Measurements from ENCODE around the gene STAB2.

The STAB2 gene

DNA sequence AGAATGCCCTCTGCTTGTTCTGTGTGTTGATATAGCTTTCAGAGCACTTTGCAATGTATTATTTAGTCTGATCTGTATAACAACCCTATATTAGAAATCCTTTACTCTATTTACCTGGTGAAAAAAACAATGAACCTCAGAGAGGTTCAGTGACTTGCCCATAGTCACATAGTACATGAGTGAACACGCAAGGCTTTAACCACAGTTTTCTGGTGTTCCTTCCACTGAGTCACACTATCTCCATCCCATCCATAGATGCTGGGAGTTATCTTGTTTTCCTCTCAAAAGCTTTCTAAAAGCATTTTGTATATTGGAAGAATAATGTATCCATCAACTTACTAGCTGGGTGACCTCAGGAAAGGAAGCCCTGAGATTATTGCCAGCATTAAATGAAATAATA, 149.5 kb downstream of the STAB2 start:
- no peak for DNase-seq (ENCODE audit: low read depth in 3 of 3, low spot score in 1 of 3)

DNA sequence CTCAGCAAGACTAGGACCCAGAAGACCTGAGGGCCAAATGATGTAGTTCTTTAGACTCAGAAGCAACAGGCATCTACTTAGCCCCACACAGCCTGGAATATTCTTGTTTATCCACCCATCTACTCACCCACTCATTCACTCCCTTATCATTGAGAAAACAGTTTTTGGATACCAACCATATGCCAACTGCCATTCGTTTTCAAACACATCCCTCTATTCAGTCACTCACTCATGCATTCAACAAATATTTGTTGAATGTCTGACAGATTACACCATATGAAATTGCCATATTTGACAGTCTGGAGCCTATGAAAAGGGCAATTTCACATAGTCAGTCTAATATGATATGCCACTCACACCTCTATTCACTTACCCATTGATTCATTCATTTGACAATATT, 150.8 kb downstream of the STAB2 start:
- DNase-seq (ENCODE audit: low read depth in 3 of 3, low spot score in 1 of 3) = no peak

DNA sequence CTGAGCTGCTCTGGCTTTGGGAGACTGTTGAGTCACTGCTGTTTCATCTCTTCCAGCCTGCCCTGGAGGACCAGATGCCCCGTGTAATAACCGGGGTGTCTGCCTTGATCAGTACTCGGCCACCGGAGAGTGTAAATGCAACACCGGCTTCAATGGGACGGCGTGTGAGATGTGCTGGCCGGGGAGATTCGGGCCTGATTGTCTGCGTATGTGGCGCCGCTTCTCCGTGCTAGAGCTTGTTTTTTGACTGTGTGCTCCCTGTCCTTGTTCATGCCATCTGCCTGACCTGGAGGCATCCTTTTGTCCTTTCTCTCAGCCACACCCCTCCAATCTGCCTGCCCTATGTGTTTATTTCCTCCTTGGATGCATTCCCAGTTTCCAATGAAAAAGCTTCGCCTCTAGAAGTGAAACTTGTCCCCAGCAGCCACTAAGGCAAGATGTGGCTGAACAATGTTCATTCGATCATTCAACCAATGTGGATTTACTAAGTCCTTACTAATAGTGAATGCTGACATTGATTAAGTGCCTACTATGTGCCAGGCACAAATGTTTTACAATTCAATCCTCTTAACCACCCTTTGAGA, 155.4 kb downstream of the STAB2 start:
- DNase-seq (ENCODE audit: low read depth in 3 of 3, low spot score in 1 of 3) = no peak

DNA sequence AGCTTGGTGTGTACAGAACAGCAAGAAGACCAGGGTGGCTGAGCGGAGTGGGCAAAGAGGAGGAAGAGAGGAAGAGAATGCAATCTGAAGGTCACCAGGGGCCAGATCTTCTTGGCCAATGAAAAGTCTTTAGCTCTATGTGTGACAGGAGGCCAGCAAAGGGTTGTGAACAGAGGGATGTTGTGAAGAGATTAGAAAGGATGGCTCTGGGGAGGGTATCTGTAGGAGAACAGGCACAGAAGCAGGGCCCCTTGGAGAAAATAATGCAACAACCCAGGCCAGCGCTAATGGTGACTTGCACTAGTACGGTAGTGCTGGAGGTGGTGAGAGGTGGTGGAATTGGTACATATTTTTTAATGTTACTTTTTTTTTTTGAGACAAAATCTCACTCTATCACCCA, 156.7 kb downstream of the STAB2 start:
- no peak for DNase-seq (ENCODE audit: low read depth in 3 of 3, low spot score in 1 of 3)

DNA sequence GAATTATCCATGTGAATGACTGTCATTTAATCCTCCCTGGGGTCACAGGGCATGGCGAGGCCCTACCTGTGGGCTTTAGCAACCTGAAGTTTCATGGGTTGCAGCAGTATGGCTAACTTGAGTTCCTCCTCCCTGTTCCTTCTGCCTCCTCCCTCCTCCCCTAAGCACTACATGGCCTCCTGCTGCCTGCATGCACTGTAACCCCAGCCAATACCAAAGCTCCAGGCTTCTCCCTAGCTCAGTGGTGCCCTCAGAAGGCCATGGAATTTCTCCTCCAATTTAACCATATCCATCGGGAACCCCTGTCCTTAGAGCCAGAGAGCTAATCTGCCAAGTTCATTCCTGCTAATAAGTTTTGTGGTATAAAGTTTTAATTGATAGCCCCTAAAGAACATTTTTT, 158.9 kb downstream of the STAB2 start:
- DNase-seq (ENCODE audit: low read depth in 3 of 3, low spot score in 1 of 3) = no peak

DNA sequence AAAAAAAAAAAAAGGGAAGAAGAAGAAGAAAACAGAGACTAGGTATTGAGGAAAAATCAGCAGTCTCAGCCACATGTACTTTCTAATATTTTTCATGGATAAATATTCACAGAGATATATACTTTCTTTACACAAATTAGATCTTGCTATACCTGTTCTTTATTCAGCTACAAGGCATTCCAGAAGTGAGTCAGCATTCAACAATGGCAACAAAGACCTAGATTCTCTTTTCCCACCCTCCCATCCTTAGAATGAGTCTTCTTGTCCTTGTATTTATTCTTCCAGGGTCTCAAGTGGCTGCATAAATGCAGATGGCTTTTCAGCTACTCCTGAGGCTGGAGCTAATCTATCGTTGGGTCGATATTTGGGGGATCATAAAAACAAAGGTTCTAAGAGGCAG, 160.9 kb downstream of the STAB2 start:
- DNase-seq (ENCODE audit: low read depth in 3 of 3, low spot score in 1 of 3) = no peak

DNA sequence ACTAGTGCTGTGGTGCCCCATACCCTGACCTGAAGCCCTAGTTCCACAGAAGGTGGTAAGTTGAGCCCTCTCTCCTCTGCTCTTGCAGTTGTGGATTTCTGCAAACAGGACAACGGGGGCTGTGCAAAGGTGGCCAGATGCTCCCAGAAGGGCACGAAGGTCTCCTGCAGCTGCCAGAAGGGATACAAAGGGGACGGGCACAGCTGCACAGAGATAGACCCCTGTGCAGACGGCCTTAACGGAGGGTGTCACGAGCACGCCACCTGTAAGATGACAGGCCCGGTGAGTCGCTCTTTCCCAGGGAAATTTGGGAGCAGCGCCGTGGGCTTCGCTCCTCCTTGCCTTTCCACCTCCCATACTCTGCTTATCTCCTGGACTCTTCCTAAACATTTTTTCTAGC, 161.8 kb downstream of the STAB2 start:
- no peak for DNase-seq (ENCODE audit: low read depth in 3 of 3, low spot score in 1 of 3)

DNA sequence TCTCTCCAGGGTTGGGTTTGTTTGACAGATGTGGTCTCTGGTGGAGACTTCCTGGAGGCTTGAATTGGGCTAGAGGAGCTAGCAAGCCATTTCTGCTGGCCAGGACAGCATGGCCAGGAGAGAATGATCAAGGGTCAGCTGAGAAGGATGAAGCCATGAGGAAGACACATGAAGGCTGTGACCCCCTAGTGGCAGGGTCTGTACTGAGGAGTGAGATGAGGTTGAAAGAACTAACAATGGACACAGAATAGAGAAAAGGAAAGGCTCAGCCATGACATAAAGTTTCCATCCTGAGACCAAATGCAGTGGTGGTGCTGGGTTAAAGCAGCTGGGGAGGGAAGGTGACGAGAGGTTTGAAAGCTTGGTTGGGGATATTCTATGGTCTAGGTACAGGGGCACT, 164.1 kb downstream of the STAB2 start:
- DNase-seq (ENCODE audit: low read depth in 3 of 3, low spot score in 1 of 3) = no peak

DNA sequence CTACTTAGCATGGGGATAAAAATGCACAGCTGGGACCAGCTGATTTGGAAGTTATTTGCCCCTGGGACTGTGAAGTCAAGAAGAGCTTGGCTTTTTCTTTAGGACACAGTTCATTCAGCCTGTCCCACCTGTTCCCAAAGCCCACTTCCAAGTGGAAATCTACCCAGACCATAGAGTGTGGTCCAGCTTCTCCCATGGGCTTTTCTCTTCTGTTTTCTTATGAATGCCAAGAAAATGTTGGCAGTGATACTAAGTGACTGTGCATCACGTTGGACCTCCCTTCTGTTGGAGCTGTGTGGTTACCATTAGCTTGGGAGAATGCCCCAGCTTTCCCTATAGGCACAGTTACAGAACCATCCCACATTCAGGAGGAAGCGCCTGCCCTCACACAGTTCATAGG, 164.5 kb downstream of the STAB2 start:
- DNase-seq (ENCODE audit: low read depth in 3 of 3, low spot score in 1 of 3) = no peak

DNA sequence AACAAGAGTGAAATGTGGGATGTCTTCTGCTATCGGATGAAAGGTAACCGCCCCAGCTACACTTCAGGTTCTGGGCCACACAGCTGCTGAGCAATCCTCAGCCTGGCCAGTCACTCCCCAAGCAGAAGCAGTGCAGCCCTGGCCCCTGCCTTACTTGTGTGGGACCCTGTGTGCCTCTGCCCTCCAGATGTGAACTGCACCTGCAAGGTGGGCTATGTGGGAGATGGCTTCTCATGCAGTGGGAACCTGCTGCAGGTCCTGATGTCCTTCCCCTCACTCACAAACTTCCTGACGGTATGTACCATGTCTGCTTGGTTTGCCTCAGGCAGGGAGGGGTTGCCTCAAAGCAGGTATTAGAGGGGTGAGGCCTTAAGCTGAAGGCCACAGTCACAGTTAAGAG, 168.4 kb downstream of the STAB2 start:
- no peak for DNase-seq (ENCODE audit: low read depth in 3 of 3, low spot score in 1 of 3)

DNA sequence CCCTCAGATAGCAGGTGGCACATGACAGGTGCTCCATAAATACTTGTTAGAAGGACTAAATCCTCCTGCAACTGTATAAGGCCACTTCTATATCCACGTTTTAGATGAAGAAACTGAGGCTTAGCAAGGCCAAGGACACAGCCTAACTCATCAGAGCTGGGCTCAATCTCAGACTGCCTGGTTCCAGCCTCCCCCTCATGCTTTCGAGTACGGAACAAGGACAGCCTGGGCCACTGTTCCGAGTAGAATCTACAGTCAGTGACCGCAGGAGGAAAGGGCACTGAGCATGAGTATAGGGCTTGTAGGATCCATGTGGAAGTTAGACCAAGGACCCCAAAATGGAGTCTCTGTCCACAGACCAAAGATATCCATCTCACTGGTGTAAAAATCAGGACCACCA, 169.4 kb downstream of the STAB2 start:
- no peak for DNase-seq (ENCODE audit: low read depth in 3 of 3, low spot score in 1 of 3)

DNA sequence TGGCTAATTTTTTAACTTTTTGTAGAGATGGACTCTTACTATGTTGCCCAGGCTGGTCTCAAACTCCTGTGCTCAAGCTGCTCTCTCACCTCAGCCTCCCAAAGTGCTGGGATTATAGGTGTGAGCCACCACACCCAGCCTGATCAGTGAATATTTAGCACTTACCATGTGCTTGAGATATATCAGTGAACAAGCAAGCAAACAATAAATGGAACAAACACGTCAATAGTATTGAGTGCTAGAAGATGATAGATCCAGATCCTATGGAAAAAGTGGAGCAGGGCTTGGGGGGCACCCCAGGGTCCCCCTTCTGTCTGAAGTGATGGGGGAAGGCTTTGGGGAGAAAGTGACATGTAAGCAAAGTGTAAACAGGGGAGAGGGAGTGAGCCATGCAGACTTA, 170.2 kb downstream of the STAB2 start:
- DNase-seq (ENCODE audit: low read depth in 3 of 3, low spot score in 1 of 3) = no peak

DNA sequence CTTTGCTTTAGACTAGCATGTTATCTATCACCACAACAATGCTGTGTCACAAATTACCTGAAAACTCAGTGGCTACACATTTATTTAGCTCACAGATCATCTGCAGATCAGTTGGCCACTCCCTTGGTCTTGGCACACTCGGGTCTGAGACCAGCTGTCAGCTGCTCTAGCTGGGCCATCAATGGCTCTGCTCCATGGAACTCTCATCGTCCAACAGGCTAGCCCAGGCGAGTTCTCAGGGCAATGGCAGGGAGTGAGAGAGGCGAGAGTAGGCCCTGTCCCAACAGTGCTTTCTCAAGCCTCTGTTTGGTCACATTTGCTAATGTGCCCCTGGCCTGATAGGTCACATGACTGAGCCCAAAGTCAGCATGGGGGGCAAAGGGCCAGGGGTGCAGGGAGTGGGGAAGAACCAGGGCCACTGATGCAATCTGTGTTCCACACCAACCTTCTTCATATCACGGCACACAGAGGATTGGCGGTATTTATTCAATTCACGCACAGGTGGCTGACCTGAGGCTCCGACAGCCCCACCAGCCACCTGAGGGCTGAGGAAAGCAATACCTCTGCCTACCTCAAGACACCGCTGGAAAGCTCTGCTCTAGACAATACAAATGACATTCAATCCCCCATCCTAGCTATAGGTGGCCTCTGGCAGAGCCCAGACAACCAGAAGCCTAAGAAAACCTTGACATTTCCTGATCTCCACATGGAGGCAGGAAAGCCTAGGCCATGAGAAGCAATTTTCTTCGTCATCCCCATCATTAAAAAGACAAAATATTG, 171.4 kb downstream of the STAB2 start:
- DNase-seq (ENCODE audit: low read depth in 3 of 3, low spot score in 1 of 3) = no peak

DNA sequence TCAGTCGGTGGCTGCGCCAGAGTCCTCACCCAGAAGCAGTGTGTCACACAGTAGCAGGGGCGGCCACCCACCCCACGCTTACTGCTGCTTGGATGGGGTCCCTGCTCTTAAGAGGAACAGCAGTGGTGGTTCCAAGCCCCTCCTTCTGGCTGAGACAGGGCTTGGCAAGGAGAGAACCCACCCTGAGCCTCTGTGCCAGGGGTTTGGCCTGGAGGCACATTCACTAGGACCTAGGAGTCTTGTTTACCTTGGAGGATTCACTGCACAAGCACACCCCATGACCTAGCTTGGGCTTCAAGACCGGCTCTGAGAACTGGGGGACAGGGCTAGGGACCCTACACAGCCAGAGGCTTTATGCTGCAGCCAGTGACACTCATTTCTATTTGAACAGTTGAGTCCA, 175.4 kb downstream of the STAB2 start:
- DNase-seq (ENCODE audit: low read depth in 3 of 3, low spot score in 1 of 3) = no peak

DNA sequence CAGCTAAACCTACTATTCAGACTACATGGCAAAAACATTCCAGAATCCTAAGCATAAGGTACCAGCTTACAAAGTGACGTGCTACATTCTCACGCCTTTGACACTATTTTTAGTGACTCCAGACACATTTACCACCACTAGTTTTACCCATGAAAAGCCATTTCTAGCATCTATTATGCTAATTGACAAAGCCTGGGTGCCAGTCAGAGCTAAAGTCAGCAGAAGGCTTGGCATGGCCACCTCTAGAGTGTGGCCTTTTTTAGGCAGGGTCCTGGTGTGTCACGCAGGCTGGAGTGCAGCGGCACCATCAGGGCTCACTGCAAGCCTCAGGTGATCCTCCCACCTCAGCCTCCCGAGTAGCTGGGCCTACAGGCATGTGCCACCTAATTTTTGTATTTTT, 178.2 kb downstream of the STAB2 start:
- DNase-seq (ENCODE audit: low read depth in 3 of 3, low spot score in 1 of 3) = no peak

DNA sequence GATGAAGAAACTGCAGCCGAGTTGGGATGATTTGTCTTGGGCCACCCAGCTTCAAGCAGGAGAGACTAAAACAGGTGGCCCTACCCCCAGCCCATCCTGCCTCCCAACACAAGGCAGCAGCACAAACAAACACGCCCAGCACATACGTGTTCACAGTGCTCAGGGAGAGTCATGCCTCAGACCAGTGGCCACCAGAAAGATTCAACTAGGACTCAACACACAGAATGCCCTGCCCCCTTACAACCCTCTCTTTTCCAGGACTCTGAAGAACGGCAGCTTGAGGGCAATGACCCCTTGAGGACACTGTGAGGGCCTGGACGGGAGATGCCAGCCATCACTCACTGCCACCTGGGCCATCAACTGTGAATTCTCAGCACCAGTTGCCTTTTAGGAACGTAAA, 179.0 kb downstream of the STAB2 start:
- no peak for DNase-seq (ENCODE audit: low read depth in 3 of 3, low spot score in 1 of 3)

DNA sequence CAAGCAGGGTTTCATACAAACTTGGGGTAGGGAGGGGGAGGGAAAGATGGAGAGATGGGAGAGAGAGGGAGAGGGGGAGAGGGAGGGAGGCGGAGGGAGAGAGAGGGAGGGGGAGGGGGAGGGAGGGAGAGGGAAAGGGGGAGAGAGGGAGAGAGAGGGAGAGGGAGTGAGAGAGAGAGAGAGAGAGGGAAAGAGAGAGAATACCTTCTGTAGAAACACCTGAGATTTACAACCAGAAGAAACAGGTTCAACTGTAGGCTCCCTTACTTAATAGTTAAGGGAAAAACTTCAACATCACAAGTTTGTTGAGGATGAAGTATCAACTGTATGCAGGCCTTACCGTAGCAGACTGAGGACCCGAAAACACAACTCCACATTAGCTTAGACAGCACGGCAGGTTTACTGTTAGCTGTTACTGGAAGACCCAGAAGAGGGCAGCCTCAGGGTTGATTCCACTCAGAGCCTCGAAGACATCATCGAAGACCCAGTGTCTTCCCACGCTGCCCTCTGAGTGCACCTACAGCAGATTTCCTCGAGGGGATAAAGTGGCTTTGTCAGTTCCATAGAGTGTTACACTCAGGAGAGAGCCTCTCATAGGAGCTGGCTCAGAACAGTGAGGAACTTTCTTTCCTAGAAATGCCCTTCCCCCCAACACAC, 181.5 kb downstream of the STAB2 start:
- DNase-seq (ENCODE audit: low read depth in 3 of 3, low spot score in 1 of 3) = no peak

DNA sequence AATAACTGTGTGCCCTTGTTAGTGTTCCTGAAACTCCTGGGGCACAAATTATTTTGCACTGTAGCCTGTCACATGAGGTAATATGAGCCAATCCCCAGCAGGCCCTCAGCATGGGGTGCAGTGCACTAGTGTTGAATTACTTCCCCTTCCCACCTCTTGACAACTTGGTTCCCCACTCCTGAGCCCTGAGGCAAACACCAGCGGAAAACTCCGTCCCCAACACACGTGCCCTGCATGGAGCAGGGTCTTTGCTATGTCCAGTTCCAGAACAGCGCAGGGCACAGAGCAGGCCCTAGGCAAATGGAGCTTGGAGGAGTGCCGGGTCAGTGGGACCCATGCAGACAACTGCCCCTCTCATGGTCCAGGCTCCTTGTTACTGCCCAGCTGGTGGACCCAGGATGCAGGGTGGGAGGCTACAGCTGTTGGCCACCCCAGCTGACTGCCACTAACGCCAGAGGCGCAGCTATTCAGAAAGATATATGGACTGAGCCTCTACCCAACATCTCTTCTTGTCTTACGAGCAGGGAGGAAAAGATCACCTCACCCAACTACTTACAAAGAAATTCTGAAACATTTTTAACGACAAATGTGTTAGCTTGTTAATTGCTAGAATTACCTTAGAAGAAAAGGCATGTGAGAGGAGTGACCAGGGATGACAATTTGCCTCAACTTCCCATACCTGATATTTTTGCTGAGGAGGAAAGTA, 182.3 kb downstream of the STAB2 start:
- no peak for DNase-seq (ENCODE audit: low read depth in 3 of 3, low spot score in 1 of 3)

DNA sequence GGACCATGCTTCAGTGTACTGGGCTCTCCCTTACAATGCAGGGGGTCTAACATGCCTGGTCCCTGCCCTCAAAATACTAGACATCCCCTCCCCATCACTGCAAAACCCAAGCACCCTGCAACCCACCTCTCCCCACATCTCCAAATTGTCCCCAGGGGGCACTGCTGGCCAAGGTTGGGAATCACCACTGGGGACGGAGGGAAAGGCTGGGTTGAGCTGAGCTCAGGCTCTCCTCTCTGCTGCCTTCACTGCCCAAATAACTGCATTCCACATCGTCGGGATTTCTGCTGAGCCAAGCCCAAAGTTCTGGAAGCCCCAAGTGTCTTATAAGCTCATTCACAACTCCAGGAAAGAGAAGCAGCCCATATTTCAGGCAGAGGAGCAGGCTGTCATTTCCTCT, 184.4 kb downstream of the STAB2 start:
- DNase-seq (ENCODE audit: low read depth in 3 of 3, low spot score in 1 of 3) = no peak

DNA sequence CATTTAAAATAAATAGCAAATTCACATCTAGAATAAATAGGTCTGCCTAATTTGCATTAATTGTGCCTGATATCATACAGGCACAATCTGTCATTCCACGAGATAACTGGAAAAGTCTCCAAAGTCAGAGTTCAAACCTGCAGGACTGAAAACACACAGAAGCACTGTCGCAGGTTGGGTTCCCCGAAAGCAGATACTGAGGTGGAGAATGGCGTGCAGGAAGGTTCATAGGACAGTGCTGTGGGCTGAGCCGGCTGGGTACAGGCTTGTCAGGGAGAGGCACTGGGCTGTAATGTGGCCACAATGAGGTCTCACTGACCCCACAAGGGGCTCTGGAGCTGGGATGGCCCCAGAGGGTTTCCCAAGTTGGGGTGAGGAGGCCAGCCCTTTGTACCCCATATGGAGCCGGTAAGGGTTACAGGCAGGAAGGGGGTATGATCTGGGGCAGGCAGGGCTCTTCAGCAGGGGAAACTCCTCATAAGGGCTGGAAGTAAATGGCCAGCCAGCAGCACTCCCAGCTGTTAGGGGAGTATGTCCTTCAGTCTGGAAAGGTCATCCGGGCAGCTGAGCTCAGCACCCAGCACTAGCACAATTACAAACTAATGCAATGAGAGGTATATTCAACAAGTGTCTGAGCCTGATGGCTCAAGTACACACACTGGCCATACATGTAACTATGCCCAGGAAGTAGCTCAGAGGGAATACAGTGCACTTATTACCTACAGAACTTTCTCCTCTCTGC, 185.5 kb downstream of the STAB2 start:
- no peak for DNase-seq (ENCODE audit: low read depth in 3 of 3, low spot score in 1 of 3)

DNA sequence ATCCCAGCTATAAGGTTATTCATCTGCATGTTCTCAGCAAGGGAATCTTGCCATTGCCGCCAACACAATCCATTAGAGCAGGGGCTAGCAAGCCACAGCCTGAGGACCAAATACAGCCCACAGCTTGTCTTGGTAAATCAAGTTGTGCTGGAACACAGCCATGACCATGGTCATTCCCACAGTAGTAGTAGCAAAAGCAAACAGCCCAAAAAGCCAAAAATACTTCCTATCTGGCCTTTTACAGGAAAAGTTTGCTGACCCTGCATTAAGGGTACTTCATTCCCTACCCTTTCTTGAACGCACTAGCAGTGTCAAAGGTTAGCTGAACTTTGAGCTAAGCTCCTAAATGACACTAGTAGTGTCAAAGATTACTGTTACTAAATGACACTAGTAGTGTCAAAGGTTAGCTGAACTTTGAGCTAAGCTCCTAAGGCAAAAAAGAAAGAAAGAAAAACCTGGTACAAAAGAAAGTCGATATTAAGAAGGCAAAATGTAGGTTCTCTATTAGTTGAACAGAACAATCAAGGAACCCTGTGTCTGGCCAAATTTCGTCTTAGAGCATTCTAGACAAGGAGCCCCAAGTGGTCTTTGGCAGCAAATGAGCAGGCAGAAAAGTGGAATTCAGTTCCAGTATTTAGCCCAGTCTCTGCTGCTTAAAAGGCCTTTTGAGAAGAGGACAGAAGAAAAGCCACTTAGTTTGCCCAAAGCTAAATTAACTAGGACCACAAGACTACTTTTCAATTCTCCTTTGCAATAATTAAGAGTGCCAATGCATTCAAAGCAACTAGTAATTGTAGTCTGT, 186.2 kb downstream of the STAB2 start:
- no peak for DNase-seq (ENCODE audit: low read depth in 3 of 3, low spot score in 1 of 3)
